ENCODE measurements around the gene MID1IP1. TPM values are rescaled to one million over a fixed set of nuclear protein-coding genes. Genes with fewer than 3 reads are reported as not detected.

Gene MID1IP1
- total and polyA plus RNA-seq, 2 of the 8 experiments (the other 6 are each of a cell fraction or from before 2014, with no cell fraction given) = 118 to 128 TPM

DNA sequence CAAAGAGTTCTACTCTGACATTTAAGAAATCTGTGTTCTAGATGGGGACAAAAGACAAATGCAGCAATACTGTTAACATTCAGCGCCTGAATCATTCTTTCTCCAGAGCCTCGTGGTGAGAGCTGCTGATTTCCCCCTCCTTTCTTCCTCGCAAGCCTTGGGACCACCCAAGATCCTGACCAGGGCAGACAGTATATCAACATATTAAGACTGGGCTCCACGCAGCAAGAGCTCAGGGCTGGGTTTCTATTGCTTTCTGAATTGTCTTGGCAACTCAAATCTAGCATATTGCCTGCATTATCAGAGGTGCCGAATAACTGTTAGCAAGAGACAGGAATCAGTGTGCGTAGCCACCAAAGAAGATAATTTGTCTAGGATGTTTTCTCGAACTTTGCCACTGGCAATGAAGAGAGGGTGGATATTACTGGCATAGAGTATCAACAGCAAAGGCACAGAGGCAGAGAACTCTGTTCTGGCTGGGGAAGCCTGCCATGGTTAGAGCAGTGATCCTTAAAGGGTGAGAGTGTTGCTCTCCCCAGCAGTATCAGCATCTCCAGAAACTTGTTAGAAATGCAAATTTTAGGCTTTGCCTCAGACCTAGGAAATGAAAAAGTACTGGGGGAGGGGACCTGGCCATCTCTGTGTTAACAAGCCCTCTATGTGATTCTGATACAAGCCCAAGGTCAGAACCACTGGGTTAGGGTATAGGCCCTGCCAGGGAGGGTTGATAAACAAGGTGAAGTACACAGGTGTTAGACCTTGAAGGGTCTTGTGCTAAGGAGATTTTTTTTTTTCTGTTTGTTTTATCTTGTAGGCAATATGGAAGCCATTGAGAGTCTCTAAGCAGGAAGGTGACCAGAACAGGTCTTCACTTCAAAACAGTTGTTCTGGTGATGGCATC lies 46.2 kb upstream of the MID1IP1 start:
- no peaks in the 10 kb centered on the region for H4K20me1 ChIP-seq (replicated peaks in 1 of 2; ENCODE audit: control insufficient read depth in 1 of 2, insufficient read depth in 2 of 2, low read length in 2 of 2)
- H3K9me3 ChIP-seq (ENCODE audit: insufficient read depth in 2 of 2, low read depth in 1 of 2, low read length in 1 of 2) = no peaks in the 10 kb centered on the region
- H3K56ac ChIP-seq (replicated peaks; ENCODE audit: insufficient read length, low read depth, low read length) = no peak overlapping the region
- CTCF ChIA-PET (ENCODE audit: partially characterized antibody) = interaction anchor here (0.5 to 10.2 kb wide), 12 partner anchors 10 to 492 kb away, joined by 3 to 54 read pairs (median 4); no protein-coding TSS in a partner anchor
- H2BK15ac ChIP-seq (ENCODE audit: low read length) = no peak overlapping the region
- H3K79me2 ChIP-seq (ENCODE audit: control insufficient read depth in 1 of 2, insufficient read depth in 2 of 2, low read length in 2 of 2) = no peaks in the 10 kb centered on the region
- no peak overlapping the region for H3K9ac ChIP-seq (replicated peaks in 1 of 4; ENCODE audit: extremely low read depth in 1 of 4, low read depth in 3 of 4, low read length in 3 of 4)
- no peak overlapping the region for H2BK20ac ChIP-seq (ENCODE audit: low read length)
- no peaks in the 10 kb centered on the region for H3K23me2 ChIP-seq (ENCODE audit: low read depth, low read length)
- peaks cover 0 to 7% (median 2%) of the 10 kb centered on the region in 4 experiments; a peak in 4 of 7 replicates for H3K4me1 ChIP-seq (replicated peaks in 1 of 4; ENCODE audit: control insufficient read depth in 3 of 4, insufficient read depth in 4 of 4, low read length in 3 of 4)
- no peak overlapping the region for H3K14ac ChIP-seq (ENCODE audit: insufficient read length)
- H4K91ac ChIP-seq (replicated peaks; ENCODE audit: insufficient read length, low read length) = no peak overlapping the region
- H3K27me3 ChIP-seq (replicated peaks in 1 of 4; ENCODE audit: control insufficient read depth in 3 of 4, extremely low read depth in 1 of 4, insufficient read depth in 3 of 4, low read length in 3 of 4) = no peaks in the 10 kb centered on the region
- no peak overlapping the region for H2BK12ac ChIP-seq (ENCODE audit: low read depth, low read length)
- no peak overlapping the region for H3K18ac ChIP-seq (ENCODE audit: extremely low read depth, low read length)
- no peak for FAIRE-seq
- no peak overlapping the region for H2BK5ac ChIP-seq (ENCODE audit: low read depth, low read length)
- no peak for DNase-seq (ENCODE audit: low read depth in 1 of 2, low spot score in 2 of 2)
- WGBS, 2 experiments (ENCODE audit: extremely low coverage in 1 of 2, insufficient coverage in 1 of 2, insufficient read length in 1 of 2, insufficient replicate concordance in 2 of 2, low coverage in 1 of 2, low lambda C conversion rate in 2 of 2, missing lambda C conversion rate in 1 of 2) = 83% methylated on average over 7 of the region's 7 CpGs; no CpG with 5 or more reads in 1 of the 2 experiments
- H3K4ac ChIP-seq (replicated peaks; ENCODE audit: insufficient read length, low read depth, low read length) = no peak overlapping the region
- H2AFZ ChIP-seq (ENCODE audit: low read length) = no peak overlapping the region
- H4K8ac ChIP-seq (ENCODE audit: extremely low read depth, insufficient read depth, low read length) = no peak overlapping the region
- H2BK120ac ChIP-seq (replicated peaks; ENCODE audit: low read depth, low read length) = no peak overlapping the region
- H4K5ac ChIP-seq (ENCODE audit: insufficient read length, low read depth, low read length) = no peak overlapping the region
- no peak overlapping the region for H2AK5ac ChIP-seq (ENCODE audit: low read depth, low read length)
- H3K4me2 ChIP-seq (ENCODE audit: insufficient read depth in 1 of 2, low read depth in 2 of 2, low read length in 2 of 2) = no peak overlapping the region
- H3K79me1 ChIP-seq (ENCODE audit: low read depth, low read length) = no peaks in the 10 kb centered on the region
- H3K4me3 ChIP-seq (ENCODE audit: extremely low read depth in 1 of 4, insufficient read depth in 2 of 4, low read depth in 3 of 4, low read length in 4 of 4) = no peak overlapping the region
- no peak overlapping the region for H3K27ac ChIP-seq (ENCODE audit: low read depth, low read length)
- POLR2A ChIA-PET (ENCODE audit: partially characterized antibody) = interaction anchor here (1.0 kb wide), 1 partner anchor 49 kb away, joined by 4 read pairs; no protein-coding TSS in a partner anchor
- no peak overlapping the region for H3K23ac ChIP-seq (ENCODE audit: insufficient read length)
- no peaks in the 10 kb centered on the region for H3K36me3 ChIP-seq (ENCODE audit: control insufficient read depth in 2 of 4, insufficient read depth in 4 of 4, low read length in 3 of 4)
- no peak for TF ChIP-seq TEAD4 (IDR thresholded peaks at IDR 0.05; ENCODE audit: low read depth, low read length)
- TF ChIP-seq, protein P1, sequence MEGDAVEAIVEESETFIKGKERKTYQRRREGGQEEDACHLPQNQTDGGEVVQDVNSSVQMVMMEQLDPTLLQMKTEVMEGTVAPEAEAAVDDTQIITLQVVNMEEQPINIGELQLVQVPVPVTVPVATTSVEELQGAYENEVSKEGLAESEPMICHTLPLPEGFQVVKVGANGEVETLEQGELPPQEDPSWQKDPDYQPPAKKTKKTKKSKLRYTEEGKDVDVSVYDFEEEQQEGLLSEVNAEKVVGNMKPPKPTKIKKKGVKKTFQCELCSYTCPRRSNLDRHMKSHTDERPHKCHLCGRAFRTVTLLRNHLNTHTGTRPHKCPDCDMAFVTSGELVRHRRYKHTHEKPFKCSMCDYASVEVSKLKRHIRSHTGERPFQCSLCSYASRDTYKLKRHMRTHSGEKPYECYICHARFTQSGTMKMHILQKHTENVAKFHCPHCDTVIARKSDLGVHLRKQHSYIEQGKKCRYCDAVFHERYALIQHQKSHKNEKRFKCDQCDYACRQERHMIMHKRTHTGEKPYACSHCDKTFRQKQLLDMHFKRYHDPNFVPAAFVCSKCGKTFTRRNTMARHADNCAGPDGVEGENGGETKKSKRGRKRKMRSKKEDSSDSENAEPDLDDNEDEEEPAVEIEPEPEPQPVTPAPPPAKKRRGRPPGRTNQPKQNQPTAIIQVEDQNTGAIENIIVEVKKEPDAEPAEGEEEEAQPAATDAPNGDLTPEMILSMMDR (IDR thresholded peaks at IDR 0.05; ENCODE audit: control extremely low read depth in 1 of 3, insufficient read depth in 1 of 3, low read depth in 1 of 3, low read length in 3 of 3) = no peak
